GM11168 (cell line): ENCODE data around the gene TAS1R1.

Experiments used
- in situ Hi-C: fragments of 300-500 bp; cut with MboI; formaldehyde crosslinking; loops from one replicate; pipeline ENCODE4 v1.12.0; 2022; ENCODE audit warnings: low sequenced_read_pairs; ENCODE audit not compliant: unreplicated experiment

TAS1R1 gene

GRCh38 chr1:6570100-6570499, 15.0 kb downstream of the TAS1R1 start:
- in situ Hi-C loops = no loop called here

GRCh38 chr1:6570987-6571386, 15.9 kb downstream of the TAS1R1 start:
- in situ Hi-C loops = no loop called here

GRCh38 chr1:6572653-6573383, 17.7 kb downstream of the TAS1R1 start:
- in situ Hi-C loops = no loop called here

- in situ Hi-C loops = no loop called here
These were observed 19.0 kb downstream of the TAS1R1 start for GRCh38 chr1:6574025-6574620.

- in situ Hi-C loops = no loop called here
These were observed 19.7 kb downstream of the TAS1R1 start for GRCh38 chr1:6574818-6575217.

- in situ Hi-C loops = no loop called here
These were observed 22.9 kb downstream of the TAS1R1 start for GRCh38 chr1:6577831-6578525.

- in situ Hi-C loops = no loop called here
These were observed 23.7 kb downstream of the TAS1R1 start for GRCh38 chr1:6578624-6579373.

- in situ Hi-C loops = no loop called here
These were observed 24.4 kb downstream of the TAS1R1 start, which contains the start of gene ZBTB48 for GRCh38 chr1:6579374-6580118. ZBTB48 (plus strand) TSS chr1:6579994; CDS start chr1:6580610, 616 bp downstream.

- in situ Hi-C loops = no loop called here
These were observed 25.0 kb downstream of the TAS1R1 start for GRCh38 chr1:6580119-6580592.

- in situ Hi-C loops = no loop called here
These were observed 25.7 kb downstream of the TAS1R1 start for GRCh38 chr1:6580593-6581409.

- in situ Hi-C loops = no loop called here
These were observed 26.6 kb downstream of the TAS1R1 start for GRCh38 chr1:6581561-6582305.

- in situ Hi-C loops = no loop called here
These were observed 27.3 kb downstream of the TAS1R1 start for GRCh38 chr1:6582370-6582769.

GRCh38 chr1:6584126-6585080, 29.3 kb downstream of the TAS1R1 start:
- in situ Hi-C loops = no loop called here

GRCh38 chr1:6585081-6585722, 30.1 kb downstream of the TAS1R1 start:
- in situ Hi-C loops = no loop called here

GRCh38 chr1:6585841-6586240, 30.7 kb downstream of the TAS1R1 start:
- in situ Hi-C loops = no loop called here

- in situ Hi-C loops = no loop called here
These were observed 31.3 kb downstream of the TAS1R1 start for GRCh38 chr1:6586404-6586816.
